Activated CD4-positive, alpha-beta T cell treated with anti-CD3 and anti-CD28 coated beads, Interleukin-2, amount 10 ng/mL, durations not matched to agents 24 days and 14 days (primary cell): ENCODE data around the gene OPRL1. TPM values are rescaled to one million over a fixed set of nuclear protein-coding genes. Genes with fewer than 3 reads are reported as not detected.

Experiments
- DNase-seq: peaks from one replicate; pipeline ENCODE4 v3.0.0; 2022
- H3K27ac Mint-ChIP-seq: one replicate; pipeline ENCODE4 v1.8.0; 2022; ENCODE audit warnings: mild to moderate bottlenecking, mixed read lengths
- H3K27me3 Mint-ChIP-seq: one replicate; pipeline ENCODE4 v1.8.0; 2022; ENCODE audit warnings: mixed read lengths
- H3K36me3 Mint-ChIP-seq: one replicate; pipeline ENCODE4 v1.8.0; 2022; ENCODE audit warnings: low read depth, mild to moderate bottlenecking, mixed read lengths
- H3K4me1 Mint-ChIP-seq: one replicate; pipeline ENCODE4 v1.8.0; 2021; ENCODE audit warnings: mixed read lengths
- H3K4me3 Mint-ChIP-seq: one replicate; pipeline ENCODE4 v1.8.0; 2022; ENCODE audit warnings: mild to moderate bottlenecking, moderate library complexity, mixed read lengths
- H3K9me3 Mint-ChIP-seq: one replicate; pipeline ENCODE4 v1.8.0; 2021; ENCODE audit warnings: mixed read lengths
- intact Hi-C: fragments of 100-400 bp; cut with micrococcal nuclease; formaldehyde crosslinking; loops from one replicate; pipeline ENCODE4 v1.15.1; 2023
- total RNA-seq: library from RNA; stranded (reverse); gene quantifications from 2 replicates; pipeline ENCODE4 v1.2.3, GENCODE V29; 2022

OPRL1 gene
- total RNA-seq, 1 donor from 2014 or later, result 0.23 TPM

GRCh38 chr20:64106981-64107735 is 27.3 kb downstream of the OPRL1 start, which contains the start of gene NPBWR2:
NPBWR2 (minus strand) TSS chr20:64107565; CDS start chr20:64106831, 734 bp downstream.
- Mint-ChIP-seq H3K36me3 (no peaks in the 10 kb centered on the region), H3K4me3 (no peak within 1 kb of the TSS), H3K27ac (no peak within 1 kb of the TSS), H3K27me3 (peaks cover 17% of the 10 kb centered on the region), H3K9me3 (no peaks in the 10 kb centered on the region), H3K4me1 (no peaks in the 10 kb centered on the region)
- intact Hi-C loops, result no loop called here
- peak; percentile 70 for DNase-seq

- intact Hi-C loops, result no loop called here
- Mint-ChIP-seq H3K27me3 (peaks cover 14% of the 10 kb centered on the region), H3K4me1 (no peaks in the 10 kb centered on the region), H3K9me3 (no peaks in the 10 kb centered on the region), H3K27ac (no peak overlapping the region), H3K4me3 (no peak overlapping the region), H3K36me3 (no peaks in the 10 kb centered on the region)
- DNase-seq, result peak; percentile 53
These were observed 28.0 kb downstream of the OPRL1 start for GRCh38 chr20:64107736-64108457.

DNA sequence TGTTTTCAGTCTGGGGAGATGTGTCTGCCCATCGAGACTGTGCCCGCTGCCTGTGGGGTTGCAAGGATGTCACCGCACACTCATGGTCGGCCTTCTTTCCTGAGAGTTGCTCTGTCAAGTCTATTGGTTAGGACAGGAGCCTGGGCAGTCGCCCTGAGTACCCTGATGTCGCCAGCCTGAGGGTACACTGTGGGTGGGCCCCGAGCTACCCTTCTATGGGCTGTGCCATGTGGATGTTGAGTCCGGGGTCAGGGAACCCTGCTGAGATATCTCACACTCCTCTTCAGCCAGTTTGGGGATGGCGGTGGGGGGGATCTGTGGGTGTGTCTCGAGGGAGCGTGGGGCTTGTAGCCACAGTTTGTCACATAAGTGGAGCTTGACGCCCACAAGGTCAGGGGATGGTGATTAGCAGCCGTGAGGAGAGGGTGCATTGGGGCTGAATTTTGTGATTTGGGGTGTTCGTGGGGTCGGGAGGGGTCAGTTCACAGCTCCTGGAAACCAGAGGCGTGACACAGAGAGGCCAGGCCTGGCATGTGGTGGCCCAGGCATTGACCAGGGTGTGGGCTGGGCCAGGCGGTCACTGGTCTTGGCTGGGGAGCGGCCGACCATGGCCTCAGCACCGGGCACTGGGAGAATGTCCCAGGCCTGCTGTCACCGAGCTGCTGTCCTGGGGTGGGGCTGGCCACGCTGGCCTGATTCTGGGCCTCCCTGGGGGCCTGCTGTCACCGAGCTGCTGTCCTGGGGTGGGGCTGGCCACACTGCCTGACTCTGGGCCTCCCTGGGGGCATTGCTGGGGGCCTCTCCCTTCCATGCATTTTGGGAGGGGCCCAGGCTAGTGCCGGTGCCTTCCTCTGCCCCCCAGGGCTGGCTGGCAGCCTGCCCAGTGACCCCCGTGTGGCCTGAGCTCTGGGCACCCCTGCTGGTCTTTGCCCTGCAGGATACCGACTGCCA is 29.1 kb downstream of the OPRL1 start:
- peak; percentile 55 for DNase-seq
- Mint-ChIP-seq H3K4me1 (no peaks in the 10 kb centered on the region), H3K9me3 (no peaks in the 10 kb centered on the region), H3K4me3 (no peak overlapping the region), H3K27me3 (peaks cover 5% of the 10 kb centered on the region), H3K36me3 (no peaks in the 10 kb centered on the region), H3K27ac (no peak overlapping the region)
- intact Hi-C loops, result no loop called here

- H3K27me3 Mint-ChIP-seq, result peaks cover 5% of the 10 kb centered on the region
- no peaks in the 10 kb centered on the region for H3K4me1 Mint-ChIP-seq
- H3K9me3 Mint-ChIP-seq, result no peaks in the 10 kb centered on the region
- peak; percentile 48 for DNase-seq
- no peak overlapping the region for H3K4me3 Mint-ChIP-seq
- no peaks in the 10 kb centered on the region for H3K36me3 Mint-ChIP-seq
- H3K27ac Mint-ChIP-seq, result no peak overlapping the region
- intact Hi-C loops, result no loop called here
These were observed 30.0 kb downstream of the OPRL1 start for GRCh38 chr20:64109831-64110391.

DNA sequence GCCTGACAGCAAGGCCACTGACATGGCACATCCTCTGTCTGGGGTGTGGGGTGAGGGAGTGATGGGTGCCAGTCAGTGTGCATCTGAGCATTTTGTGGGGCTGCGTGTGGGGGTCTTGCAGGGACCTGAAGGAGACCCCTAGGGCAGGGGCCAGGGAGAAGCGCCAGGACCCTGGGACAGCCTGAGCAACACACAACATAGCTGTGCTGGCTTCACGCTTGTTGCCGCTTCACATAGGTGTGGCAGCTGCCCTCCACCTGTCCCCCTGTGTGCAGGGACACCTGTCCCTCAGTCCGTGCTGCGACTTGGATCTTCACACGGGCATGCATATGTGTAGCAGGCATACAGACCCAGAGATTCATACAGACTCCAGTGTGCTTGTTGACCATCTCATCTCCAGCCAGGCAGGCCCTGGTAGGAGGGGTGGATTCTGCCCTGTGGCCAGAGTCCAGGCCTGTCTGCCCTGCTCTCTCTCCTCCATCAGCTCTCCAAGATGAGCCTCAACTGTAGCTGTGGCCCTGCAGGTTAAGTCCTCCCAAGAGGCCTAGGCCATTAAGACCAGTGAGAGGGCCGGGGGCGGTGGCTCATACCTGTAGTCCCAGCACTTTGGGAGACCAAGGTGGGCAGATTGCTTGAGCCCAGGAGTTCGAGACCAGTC is 30.7 kb downstream of the OPRL1 start:
- H3K27ac Mint-ChIP-seq, result no peak overlapping the region
- no peaks in the 10 kb centered on the region for H3K4me1 Mint-ChIP-seq
- H3K9me3 Mint-ChIP-seq, result no peaks in the 10 kb centered on the region
- H3K4me3 Mint-ChIP-seq, result no peak overlapping the region
- no peaks in the 10 kb centered on the region for H3K36me3 Mint-ChIP-seq
- H3K27me3 Mint-ChIP-seq, result peaks cover 5% of the 10 kb centered on the region
- intact Hi-C loops, result no loop called here
- DNase-seq, result peak; percentile 54

- Mint-ChIP-seq H3K36me3 (no peaks in the 10 kb centered on the region), H3K27me3 (peaks cover 2% of the 10 kb centered on the region), H3K9me3 (no peaks in the 10 kb centered on the region), H3K27ac (no peak overlapping the region), H3K4me3 (no peak overlapping the region), H3K4me1 (no peaks in the 10 kb centered on the region)
- intact Hi-C loops, result no loop called here
- DNase-seq, result peak; percentile 52
These were observed 32.2 kb downstream of the OPRL1 start for GRCh38 chr20:64111841-64112641.

DNA sequence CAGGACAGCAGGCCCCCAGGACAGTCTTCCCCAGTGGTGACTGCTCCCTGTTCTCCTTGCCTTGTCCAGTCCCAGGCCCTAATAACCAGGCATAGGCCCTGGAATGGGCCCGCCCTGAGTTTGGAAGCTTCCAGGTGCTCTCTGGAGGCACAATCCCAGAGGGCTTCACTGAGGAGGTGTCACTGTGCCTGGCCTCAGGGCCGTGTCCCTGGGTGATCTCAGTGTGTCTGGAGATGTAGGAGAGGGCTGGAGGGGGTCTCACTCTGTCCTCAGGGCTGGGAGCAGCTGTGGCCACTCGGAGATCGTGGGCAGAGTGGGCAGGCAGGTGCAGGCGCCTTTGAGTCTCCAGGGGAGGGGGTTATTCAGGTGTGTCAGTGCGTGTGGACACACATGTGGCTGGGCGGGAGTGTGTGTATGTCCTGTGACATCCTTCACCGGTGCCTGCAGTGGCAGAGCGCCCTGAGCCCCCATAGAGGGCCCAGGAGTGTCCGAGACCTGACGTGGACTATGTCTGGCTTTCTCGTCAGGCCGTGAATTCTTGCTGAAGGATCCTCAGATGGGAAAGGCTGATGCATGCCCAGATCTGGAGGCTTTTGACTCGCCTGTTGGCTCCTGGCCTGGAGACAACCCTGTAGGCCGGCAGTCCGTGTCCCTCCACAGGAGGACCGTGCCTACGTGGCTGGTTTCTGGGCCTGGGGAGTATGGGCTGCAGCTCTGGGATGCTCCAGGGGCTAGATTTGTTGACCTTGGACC is 33.0 kb downstream of the OPRL1 start:
- peak; percentile 54 for DNase-seq
- Mint-ChIP-seq H3K27me3 (peaks cover under 1% of the 10 kb centered on the region), H3K4me1 (no peaks in the 10 kb centered on the region), H3K36me3 (no peaks in the 10 kb centered on the region), H3K27ac (no peak overlapping the region), H3K4me3 (no peak overlapping the region), H3K9me3 (no peaks in the 10 kb centered on the region)
- intact Hi-C loops, result no loop called here

DNA sequence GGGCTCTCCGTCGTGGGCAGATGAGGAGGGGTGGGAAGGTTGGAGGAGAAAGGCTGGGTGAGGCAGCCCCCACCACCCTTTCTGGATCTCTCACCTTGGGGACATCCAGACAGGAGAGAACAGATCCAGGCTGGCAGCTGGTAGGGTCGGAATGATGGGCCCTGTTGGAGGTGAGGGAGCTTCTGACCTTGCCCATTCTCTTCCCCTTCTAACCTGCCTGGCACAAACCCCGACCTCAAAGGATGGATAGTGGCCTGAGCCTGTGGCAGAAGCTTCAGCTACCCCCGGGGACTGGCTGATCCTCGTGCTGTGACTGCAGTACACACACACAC is 33.5 kb downstream of the OPRL1 start:
- intact Hi-C loops, result no loop called here
- no peak for DNase-seq
- no peaks in the 10 kb centered on the region for H3K36me3 Mint-ChIP-seq
- no peak overlapping the region for H3K27ac Mint-ChIP-seq
- no peak overlapping the region for H3K4me3 Mint-ChIP-seq
- no peaks in the 10 kb centered on the region for H3K27me3 Mint-ChIP-seq
- no peaks in the 10 kb centered on the region for H3K9me3 Mint-ChIP-seq
- no peaks in the 10 kb centered on the region for H3K4me1 Mint-ChIP-seq

DNA sequence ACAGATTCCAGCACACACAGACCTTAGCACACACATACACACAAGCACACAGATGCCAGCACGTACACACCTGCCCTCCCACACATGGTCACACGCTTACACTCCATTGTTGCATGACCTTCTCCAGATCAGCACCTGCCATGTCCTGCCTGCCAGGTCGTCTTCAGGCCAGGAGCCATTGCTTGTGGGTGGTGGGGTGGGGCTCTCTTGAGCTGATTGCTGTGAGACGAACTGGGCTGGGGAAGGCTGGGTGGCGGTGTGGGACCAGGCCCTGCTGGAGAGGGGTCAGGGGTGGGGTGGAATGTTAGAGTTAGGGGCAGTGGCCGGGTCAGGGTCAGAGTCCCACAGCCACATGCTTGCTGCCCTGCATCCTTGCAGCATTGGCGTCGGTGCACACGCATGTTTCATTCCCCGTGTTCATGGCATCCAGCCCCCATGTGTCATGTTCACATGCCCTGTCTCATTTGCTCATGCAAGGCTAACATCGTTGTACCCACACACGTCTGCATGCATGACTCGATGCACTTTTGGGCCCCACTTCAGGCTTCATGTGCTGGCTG is 34.0 kb downstream of the OPRL1 start:
- peak; percentile 48 for DNase-seq

DNA sequence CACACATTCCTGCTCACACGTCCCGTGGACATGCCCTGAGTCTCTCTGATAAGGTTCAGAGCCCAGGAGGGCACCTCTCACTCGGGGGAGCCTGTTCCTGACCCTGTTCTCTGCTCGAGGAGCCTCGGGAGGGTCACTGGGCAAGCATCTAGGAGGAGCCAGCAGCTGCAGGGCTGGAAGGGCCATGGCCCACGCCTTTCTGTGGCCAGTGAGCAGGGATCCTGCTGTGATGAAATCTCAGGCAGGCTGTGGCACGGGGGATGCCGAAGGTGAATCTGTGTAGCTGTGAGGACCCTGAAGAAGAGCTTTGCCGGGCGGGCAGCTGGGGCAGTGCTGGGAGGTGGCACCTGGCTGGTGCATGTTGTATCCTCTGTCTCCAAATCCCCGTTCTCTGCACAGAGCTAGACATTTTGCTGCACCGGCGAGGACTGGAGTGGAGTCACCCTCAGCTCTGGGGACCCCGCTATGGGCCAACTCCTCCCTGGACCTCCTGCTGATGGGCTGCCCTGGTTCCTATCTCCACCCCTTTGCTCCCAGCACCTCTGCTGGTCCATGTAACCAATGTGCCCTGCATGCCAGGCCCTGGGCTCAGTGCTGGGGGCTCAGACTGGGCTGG is 34.6 kb downstream of the OPRL1 start:
- DNase-seq, result peak; percentile 52
- intact Hi-C loops, result no loop called here
- H3K27ac Mint-ChIP-seq, result no peak overlapping the region
- no peak overlapping the region for H3K4me3 Mint-ChIP-seq
- no peaks in the 10 kb centered on the region for H3K4me1 Mint-ChIP-seq
- H3K9me3 Mint-ChIP-seq, result no peaks in the 10 kb centered on the region
- H3K27me3 Mint-ChIP-seq, result no peaks in the 10 kb centered on the region
- no peaks in the 10 kb centered on the region for H3K36me3 Mint-ChIP-seq

More for the DNA sequence above, 34.0 kb downstream of the OPRL1 start:
- H3K36me3 Mint-ChIP-seq, result no peaks in the 10 kb centered on the region
- no peak overlapping the region for H3K4me3 Mint-ChIP-seq
- no peaks in the 10 kb centered on the region for H3K27me3 Mint-ChIP-seq
- no peaks in the 10 kb centered on the region for H3K9me3 Mint-ChIP-seq
- no peaks in the 10 kb centered on the region for H3K4me1 Mint-ChIP-seq
- H3K27ac Mint-ChIP-seq, result no peak overlapping the region
- intact Hi-C loops, result no loop called here

- Mint-ChIP-seq H3K4me1 (peaks cover 7% of the 10 kb centered on the region), H3K27me3 (no peaks in the 10 kb centered on the region), H3K36me3 (no peaks in the 10 kb centered on the region), H3K27ac (no peak overlapping the region), H3K4me3 (no peak overlapping the region), H3K9me3 (no peaks in the 10 kb centered on the region)
- peak; percentile 55 for DNase-seq
- intact Hi-C loops, result no loop called here
These were observed 35.5 kb downstream of the OPRL1 start for GRCh38 chr20:64115171-64115911.
